Measurements from ENCODE around the gene NAALADL1. TPM values are rescaled to one million over a fixed set of nuclear protein-coding genes. Genes with fewer than 3 reads are reported as not detected.

NAALADL1 gene
- total and polyA plus RNA-seq, 9 of the 15 experiments (the other 6 are each of a cell fraction or from before 2014, with no cell fraction given), result 0.06 to 0.72 (median 0.22) TPM; not detected in 4

GRCh38 chr11:65040847-65041622 is 17.3 kb downstream of the NAALADL1 start, which contains the start of gene SAC3D1 (continued):
- TF ChIP-seq YY1 (IDR thresholded peaks at IDR 0.05; ENCODE audit: borderline replicate concordance in 1 of 3, control insufficient read depth in 1 of 3, extremely low read depth in 1 of 3, insufficient read depth in 3 of 3, insufficient read length in 1 of 3, insufficient replicate concordance in 2 of 3, low read depth in 1 of 3, low read length in 2 of 3) (peak in 2 of 3 experiments; percentile 40 to 79), ZNF224 (CRISPR knock-in tag; IDR thresholded peaks at IDR 0.05) (no peak), C11orf30 (IDR thresholded peaks at IDR 0.05; ENCODE audit: low read depth) (no peak), FOXJ2 (tag; IDR thresholded peaks at IDR 0.05) (peak; percentile 29; the same call in 1 of the 2 replicates), MYNN (IDR thresholded peaks at IDR 0.05) (no peak), MYNN (CRISPR knock-in tag; IDR thresholded peaks at IDR 0.05) (no peak), TRIM24 (IDR thresholded peaks at IDR 0.05) (peak; percentile 65 to 73; a peak in 2 of 4 replicates), ZNF282 (CRISPR knock-in tag; IDR thresholded peaks at IDR 0.05) (0 out of 2 replicates have a peak, but pooled peaks have one; percentile 80), PREB (CRISPR knock-in tag; IDR thresholded peaks at IDR 0.05) (0 out of 2 replicates have a peak, but pooled peaks have one; percentile 47), ZBTB11 (CRISPR knock-in tag; IDR thresholded peaks at IDR 0.05) (peak in 1 of 3 experiments; percentile 62; a peak in 2 of 6 replicates), HNRNPLL (IDR thresholded peaks at IDR 0.05; ENCODE audit: low read depth, low read length, poor library complexity, severe bottlenecking) (peak; percentile 71), THAP7 (CRISPR knock-in tag; IDR thresholded peaks at IDR 0.05) (no peak), BRCA1 (IDR thresholded peaks at IDR 0.05) (no peak), BRCA1 (CRISPR knock-in tag; IDR thresholded peaks at IDR 0.05) (peak; percentile 32; the same call in 1 of the 2 replicates), SMC3 (conservative IDR thresholded peaks at IDR 0.05; ENCODE audit: insufficient read depth, low read depth, low read length) (no peak), FOSL1 (tag; conservative IDR thresholded peaks at IDR 0.05) (no peak), TRIM25 (IDR thresholded peaks at IDR 0.05; ENCODE audit: borderline replicate concordance) (no peak), PHB (CRISPR knock-in tag; IDR thresholded peaks at IDR 0.05) (no peak)

All from K562 (cell line).